Activated gamma-delta T cell (primary cell): ENCODE data around the gene ATP7B.

Source experiments
- DNase-seq: peaks from one replicate; lab custom pipeline; 2025; lab: John Stamatoyannopoulos, UW

Gene ATP7B

DNA sequence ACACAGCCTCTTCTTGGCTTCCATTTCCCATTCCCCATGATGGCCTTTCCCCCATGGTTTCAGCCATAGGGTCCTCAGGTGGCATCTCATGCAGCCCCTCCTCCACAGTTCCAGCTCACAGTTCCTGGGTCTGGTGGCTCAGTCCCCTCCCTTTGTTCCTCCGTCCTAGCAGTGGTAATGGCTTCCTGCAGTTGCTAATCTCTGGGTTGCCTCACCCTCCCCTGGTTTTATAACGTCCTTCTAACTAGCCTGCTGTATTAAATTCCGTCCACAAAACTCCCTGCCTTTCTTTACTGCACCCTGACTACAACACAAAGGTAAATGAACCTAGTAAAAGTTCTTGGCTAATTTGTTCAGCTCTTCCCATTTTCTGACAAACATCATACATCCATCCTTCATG is 118.6 kb downstream of the ATP7B start:
- DNase-seq = no peak

DNA sequence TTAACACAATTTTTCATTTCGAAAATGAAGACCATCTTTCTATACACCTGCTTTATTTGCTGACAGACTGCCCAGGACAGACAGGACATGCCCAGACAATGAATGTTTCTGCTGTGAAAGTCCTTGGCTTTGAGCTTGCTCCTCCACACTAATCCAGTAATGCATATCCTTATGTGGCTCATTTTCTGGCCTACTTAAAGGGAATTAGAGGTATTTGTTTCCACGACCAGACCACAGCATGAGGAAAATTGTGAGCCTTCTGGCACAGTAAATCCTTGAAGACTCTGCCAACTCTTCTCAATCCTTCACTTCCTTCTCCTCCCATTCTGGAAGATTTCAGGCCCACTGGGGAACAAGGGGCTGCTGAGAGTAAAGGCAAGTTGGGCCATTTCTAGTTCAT is 123.8 kb downstream of the ATP7B start:
- DNase-seq = no peak

DNA sequence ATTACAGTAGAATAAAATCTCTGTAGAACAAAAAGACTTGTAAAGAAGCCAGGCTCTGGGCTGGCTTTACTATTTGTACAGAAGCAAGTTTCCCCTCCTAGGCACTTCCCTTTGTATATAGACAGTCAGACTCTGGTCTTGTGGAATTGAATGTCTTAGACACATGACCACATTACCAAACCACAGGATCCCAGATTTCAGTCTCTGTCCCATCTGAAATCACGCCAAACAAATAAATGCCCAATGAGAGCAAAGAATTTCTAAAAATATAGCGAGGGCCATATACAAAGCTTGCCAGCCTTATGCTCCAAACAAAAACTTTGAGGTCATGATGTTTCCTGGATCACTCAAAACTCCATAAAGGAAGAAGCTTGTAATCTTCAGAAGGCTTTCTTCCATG is 125.6 kb downstream of the ATP7B start:
- no peak for DNase-seq

DNA sequence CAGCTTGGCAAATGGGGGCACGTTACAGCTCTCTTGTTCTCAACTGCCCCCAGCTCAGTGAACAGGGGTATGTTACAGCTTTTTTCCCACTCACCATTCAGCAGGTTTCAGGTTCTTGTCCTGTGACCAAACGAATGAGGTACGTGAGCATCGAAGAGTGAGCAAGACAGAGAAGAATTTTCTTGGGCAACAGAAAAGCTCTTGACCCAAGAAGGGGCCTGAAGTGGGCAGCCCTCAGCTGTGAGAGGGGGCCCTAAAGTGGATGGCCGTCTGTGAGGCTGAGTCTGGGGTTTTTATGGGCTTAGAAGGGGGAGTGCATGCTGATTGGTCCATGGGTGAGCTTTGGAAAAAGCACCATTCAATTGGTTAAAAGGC is 128.0 kb downstream of the ATP7B start:
- DNase-seq = no peak
